HG03571 (cell line): ENCODE results near the gene TNIK.
A peak's percentile ranks its signal among the peaks of the same experiment; 100 is the strongest.

Source experiments
- ATAC-seq: cut with Tn5 transposase; IDR thresholded peaks from one replicate; pipeline ENCODE4 v1.9.1; 2021; ENCODE audit not compliant: unreplicated experiment

Gene TNIK

GRCh38 chr3:171366043-171366442, 94.2 kb downstream of the TNIK start:
- no peak for ATAC-seq

- ATAC-seq = no peak
Measured at GRCh38 chr3:171365489-171365888, 94.7 kb downstream of the TNIK start.

GRCh38 chr3:171364500-171364899, 95.7 kb downstream of the TNIK start:
- no peak for ATAC-seq

- no peak for ATAC-seq
Measured at GRCh38 chr3:171363202-171363601, 97.0 kb downstream of the TNIK start.

- no peak for ATAC-seq
Measured at GRCh38 chr3:171362575-171362974, 97.6 kb downstream of the TNIK start.

- ATAC-seq = no peak
Measured at GRCh38 chr3:171358881-171359198, 101.4 kb downstream of the TNIK start.

GRCh38 chr3:171358181-171358880, 101.9 kb downstream of the TNIK start:
- no peak for ATAC-seq

GRCh38 chr3:171357721-171358120, 102.5 kb downstream of the TNIK start:
- ATAC-seq = no peak

GRCh38 chr3:171356251-171356650, 104.0 kb downstream of the TNIK start:
- no peak for ATAC-seq

- ATAC-seq = no peak
Measured at GRCh38 chr3:171354706-171355582, 105.3 kb downstream of the TNIK start.

GRCh38 chr3:171354049-171354705, 106.0 kb downstream of the TNIK start:
- ATAC-seq = no peak

- no peak for ATAC-seq
Measured at GRCh38 chr3:171353423-171353822, 106.8 kb downstream of the TNIK start.

GRCh38 chr3:171352387-171352935, 107.7 kb downstream of the TNIK start:
- ATAC-seq = no peak

GRCh38 chr3:171351676-171352075, 108.5 kb downstream of the TNIK start:
- no peak for ATAC-seq

- no peak for ATAC-seq
Measured at GRCh38 chr3:171350364-171350763, 109.8 kb downstream of the TNIK start.

- ATAC-seq = no peak
Measured at GRCh38 chr3:171349392-171349791, 110.8 kb downstream of the TNIK start.

- peak; percentile 19 for ATAC-seq
Measured at GRCh38 chr3:171348121-171348520, 112.1 kb downstream of the TNIK start.

GRCh38 chr3:171347301-171348039, 112.7 kb downstream of the TNIK start:
- peak; percentile 67 for ATAC-seq

- no peak for ATAC-seq
Measured at GRCh38 chr3:171346582-171347300, 113.5 kb downstream of the TNIK start.

GRCh38 chr3:171346019-171346418, 114.2 kb downstream of the TNIK start:
- no peak for ATAC-seq
